GM21528 (cell line): ENCODE results near the gene NEK1.
"Not testable (repeated sequence)": the region's sequence is repeated elsewhere in the genome, so short reads cannot be mapped to it uniquely, and the experiment has no call there.

Experiments used
- ATAC-seq: cut with Tn5 transposase; IDR thresholded peaks from one replicate; pipeline ENCODE4 v1.9.1; 2021; ENCODE audit warnings: mild to moderate bottlenecking, moderate library complexity; ENCODE audit not compliant: unreplicated experiment, low FRiP score

NEK1 gene

DNA sequence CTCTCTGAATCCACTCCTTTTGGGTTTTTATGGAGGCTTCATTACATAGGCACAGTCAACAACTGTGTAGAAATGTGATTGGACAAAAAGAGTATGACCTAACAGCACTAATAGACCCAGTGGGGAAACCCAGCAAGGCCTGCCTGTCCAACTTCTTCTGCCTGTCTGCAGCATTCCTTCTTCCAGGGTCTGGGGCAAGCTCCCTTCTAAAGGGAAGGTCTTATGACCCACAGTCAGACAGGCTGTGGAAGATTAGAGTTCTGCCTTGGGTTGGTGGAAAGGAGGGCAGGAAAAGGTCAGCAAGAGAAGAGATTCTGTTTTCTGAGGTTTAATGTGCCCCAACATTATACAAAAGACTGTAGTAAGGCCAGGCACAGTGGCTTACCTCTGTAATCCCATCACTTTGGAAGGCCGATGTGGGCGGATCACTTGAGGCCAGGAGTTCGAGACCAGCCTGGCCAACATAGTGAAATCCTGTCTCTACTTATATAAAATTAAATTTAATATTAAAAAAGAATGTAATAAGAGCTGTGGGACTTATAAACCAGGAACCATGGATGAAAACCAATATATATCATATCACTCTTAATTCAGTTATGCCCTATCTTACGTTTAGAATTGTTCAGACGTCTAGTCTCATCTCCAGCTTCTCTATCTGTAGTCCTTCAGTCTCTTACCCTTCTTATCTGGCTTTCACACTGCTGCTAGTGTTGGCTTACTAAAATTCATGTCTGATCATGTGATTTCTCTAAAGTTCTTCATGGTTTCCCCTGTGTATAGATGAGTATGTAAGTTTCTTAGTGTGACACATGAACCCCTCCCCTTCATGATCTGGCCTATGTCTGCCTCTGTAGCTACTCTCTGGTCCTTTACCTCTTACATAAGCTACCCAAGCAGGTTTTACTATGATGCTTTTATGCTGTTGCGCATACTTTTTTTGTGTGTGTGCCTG is 14.2 kb upstream of the NEK1 start:
- no peak for ATAC-seq

DNA sequence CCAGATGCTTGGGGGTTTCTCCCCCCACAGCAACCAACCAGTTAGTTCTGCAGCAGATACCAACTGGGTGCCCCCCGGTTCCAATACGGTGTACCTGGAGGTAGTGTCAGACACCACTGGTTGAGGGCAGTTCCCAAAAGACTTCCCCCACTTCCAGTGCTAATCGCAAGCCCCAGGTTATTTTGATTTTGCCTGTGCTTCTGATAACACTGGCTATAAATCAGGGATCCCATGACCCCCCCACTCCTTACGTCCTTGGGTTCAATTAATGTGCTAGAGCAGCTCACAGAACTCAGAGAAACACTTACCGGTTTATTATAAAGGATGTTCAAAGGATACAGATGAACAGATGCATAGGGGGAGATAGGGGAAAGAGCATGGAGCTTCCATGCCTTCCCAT is 13.5 kb upstream of the NEK1 start:
- no peak for ATAC-seq

GRCh38 chr4:169624012-169624411 is 11.6 kb upstream of the NEK1 start:
- ATAC-seq, result not testable (repeated sequence)

GRCh38 chr4:169622566-169622965 is 10.2 kb upstream of the NEK1 start:
- ATAC-seq, result no peak

- ATAC-seq, result no peak
These were observed 9.5 kb upstream of the NEK1 start for GRCh38 chr4:169621731-169622492.

GRCh38 chr4:169620880-169621248 is 8.5 kb upstream of the NEK1 start:
- no peak for ATAC-seq

GRCh38 chr4:169619958-169620879 is 7.8 kb upstream of the NEK1 start, which contains the start of gene CLCN3:
TSS of gene CLCN3 (plus strand) at chr4:169620578. CDS start at chr4:169635929, 15,351 bp downstream.
- peak; percentile 96 for ATAC-seq

DNA sequence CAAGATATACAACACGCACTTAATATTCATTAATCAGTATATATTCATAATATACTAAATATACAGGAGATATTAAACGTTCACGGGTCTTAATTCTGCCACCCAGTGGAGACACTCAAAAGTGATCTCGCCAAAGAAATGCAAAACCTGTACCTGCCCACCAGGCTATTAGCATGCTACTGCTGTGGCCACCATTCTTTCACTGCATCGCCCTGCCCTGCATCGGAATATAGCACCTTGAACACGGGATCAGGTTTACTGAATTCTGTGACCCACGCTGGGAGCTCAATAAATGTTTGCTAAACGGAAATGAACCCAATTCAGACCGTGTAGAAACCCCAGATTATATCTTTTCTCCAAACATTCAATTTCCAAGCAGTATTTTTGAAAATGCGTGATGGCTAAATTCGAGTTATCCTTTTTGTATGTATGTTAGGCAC is 7.2 kb upstream of the NEK1 start:
- peak; percentile 46 for ATAC-seq

- ATAC-seq, result no peak
These were observed 6.6 kb upstream of the NEK1 start for GRCh38 chr4:169618986-169619385.

GRCh38 chr4:169618286-169618685 is 5.9 kb upstream of the NEK1 start:
- no peak for ATAC-seq

- no peak for ATAC-seq
These were observed 4.9 kb upstream of the NEK1 start for GRCh38 chr4:169617306-169617705.

DNA sequence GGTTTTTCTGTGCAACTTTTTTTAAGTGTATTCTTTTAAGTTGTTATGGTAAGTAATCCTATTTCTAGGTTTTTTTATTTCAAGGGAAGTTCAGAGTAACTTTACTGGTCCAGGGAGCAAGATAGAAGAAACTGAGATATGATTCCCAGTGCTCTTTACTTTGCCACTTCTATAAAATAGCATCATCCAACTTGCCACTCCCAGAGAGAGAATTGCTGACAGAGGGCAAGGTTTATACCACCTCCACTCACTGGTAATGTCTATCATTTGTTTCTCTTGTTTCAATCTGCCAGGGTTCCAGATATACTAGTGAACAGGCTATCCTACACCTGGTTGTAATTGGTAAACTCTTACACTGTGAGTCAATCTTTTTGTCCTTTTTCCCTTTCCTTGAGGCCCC is 4.5 kb upstream of the NEK1 start:
- no peak for ATAC-seq

DNA sequence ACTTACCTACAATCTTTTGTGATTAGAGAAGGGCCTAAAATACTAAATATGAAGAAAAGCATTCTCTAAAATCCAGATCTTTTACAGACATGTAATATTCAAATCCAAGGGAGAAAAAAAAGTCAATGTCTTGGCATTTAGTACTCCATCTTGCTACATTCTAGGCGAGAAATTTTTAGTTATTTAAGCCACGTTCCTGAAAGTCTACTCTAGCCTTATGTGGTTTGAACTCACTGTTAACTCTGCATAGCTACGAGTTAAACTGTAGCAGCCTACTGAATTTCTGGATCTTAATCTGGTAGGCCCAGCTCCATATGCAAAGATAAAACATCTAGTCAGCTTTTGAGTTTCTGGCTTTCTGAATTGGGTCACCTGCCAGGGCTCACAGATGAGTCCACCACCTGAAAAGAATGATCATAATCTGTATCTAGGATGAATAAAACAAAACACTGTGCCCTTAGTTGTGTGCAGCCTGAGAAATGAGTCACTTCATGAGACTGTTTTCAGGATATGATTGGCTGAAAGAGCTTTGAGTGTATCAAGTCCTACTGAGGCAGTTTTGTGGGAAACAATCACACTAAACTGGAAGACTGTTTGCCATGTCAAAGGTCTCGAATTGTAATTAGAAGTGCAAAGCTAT is 3.2 kb upstream of the NEK1 start:
- no peak for ATAC-seq

- ATAC-seq, result peak; percentile 52
These were observed 782 bp upstream of the NEK1 start for GRCh38 chr4:169612871-169613859.

GRCh38 chr4:169611157-169611556 is 1.2 kb downstream of the NEK1 start:
- ATAC-seq, result no peak

GRCh38 chr4:169604903-169605331 is 7.5 kb downstream of the NEK1 start:
- no peak for ATAC-seq

GRCh38 chr4:169604131-169604900 is 8.1 kb downstream of the NEK1 start:
- ATAC-seq, result no peak

- no peak for ATAC-seq
These were observed 9.1 kb downstream of the NEK1 start for GRCh38 chr4:169603312-169603711.
